Aorta (tissue), 5 donors: ENCODE results near the gene SDF4. TPM values are rescaled to one million over a fixed set of nuclear protein-coding genes. Genes with fewer than 3 reads are reported as not detected.

ENCODE experiments used
- ATAC-seq: fragments of 200-7000 bp; cut with Tn5 transposase; one replicate; pipeline ENCODE4 v1.9.1; 2022; ENCODE audit warnings: moderate library complexity; ENCODE audit not compliant: low FRiP score
- DNase-seq, 2 donors: peaks; one replicate each; pipeline ENCODE4 v3.0.0-alpha.2; 2020
- H3K27ac ChIP-seq, 2 donors: one replicate each; pipeline ENCODE4 v1.5.1; 2013; ENCODE audit warnings: low read length in 2 of 2, mild to moderate bottlenecking in 2 of 2, moderate library complexity in 2 of 2, control low read depth in 1 of 2, inconsistent platforms in 1 of 2, low read depth in 1 of 2
- H3K27me3 ChIP-seq, 2 donors: one replicate each; pipeline ENCODE4 v1.6.1; 2013; ENCODE audit warnings: control low read depth in 1 of 2, low read length in 1 of 2, mild to moderate bottlenecking in 1 of 2, moderate library complexity in 1 of 2; ENCODE audit not compliant: insufficient read depth in 2 of 2, control insufficient read depth in 1 of 2
- H3K36me3 ChIP-seq, 2 donors: one replicate each; pipeline ENCODE4 v1.6.1; 2013; ENCODE audit warnings: control low read depth in 1 of 2, low read length in 1 of 2, mild to moderate bottlenecking in 1 of 2; ENCODE audit not compliant: insufficient read depth in 2 of 2, control insufficient read depth in 1 of 2
- H3K4me1 ChIP-seq, 2 donors: one replicate each; pipeline ENCODE4 v1.6.1; 2013; ENCODE audit warnings: low read length in 2 of 2, control low read depth in 1 of 2, mild to moderate bottlenecking in 1 of 2, moderate library complexity in 1 of 2; ENCODE audit not compliant: insufficient read depth in 2 of 2, control insufficient read depth in 1 of 2
- H3K4me3 ChIP-seq, 2 donors: one replicate each; pipeline ENCODE4 v1.5.1; 2013; ENCODE audit warnings: low read length in 2 of 2, control low read depth in 1 of 2, mild to moderate bottlenecking in 1 of 2
- H3K9me3 ChIP-seq: one replicate; pipeline ENCODE4 v1.6.1; 2013; ENCODE audit warnings: mild to moderate bottlenecking, low read length; ENCODE audit not compliant: control insufficient read depth
- WGBS, 2 donors: extraction: QIAGEN DNeasy Blood & Tissue Kit; methylation state at CpG; one replicate each; pipeline ENCODE4 v1.1.7; 2013; 5-methylcytosine and 5-hydroxymethylcytosine counted together
- intact Hi-C, 2 donors: fragments of 100-400 bp; cut with DNase I; formaldehyde crosslinking; loops; one replicate each; pipeline versions ENCODE4 v1.14.2 to v1.15.0; 2022
- polyA plus RNA-seq, 2 donors: library from polyadenylated mRNA; stranded (reverse); fragments of 200-250 nt; gene quantifications; one replicate each; pipeline ENCODE4 v1.2.3, GENCODE V29; 2013
- total RNA-seq, 2 donors: library from RNA; stranded (reverse); fragmentation: NEBNext Ultra II Directional; extraction: Animal tissue kit (Norgen Biotek cat#: 25700); gene quantifications; one replicate each; pipeline ENCODE4 v1.2.1, GENCODE V29; 2021
- donor health status: healthy with polysubstance abuse.
- donor health status: Bipolar disorder and iron deficiency.
- donor health status: DM: no; HTN: no; CAD: no.
- donor health status: DM: no; HTN: no; CAD: no.
- donor health status: DM: yes; HTN: yes; CAD: no.

Gene SDF4
- total and polyA plus RNA-seq, 4 donors = 73.3 to 158 (median 139) TPM

DNA sequence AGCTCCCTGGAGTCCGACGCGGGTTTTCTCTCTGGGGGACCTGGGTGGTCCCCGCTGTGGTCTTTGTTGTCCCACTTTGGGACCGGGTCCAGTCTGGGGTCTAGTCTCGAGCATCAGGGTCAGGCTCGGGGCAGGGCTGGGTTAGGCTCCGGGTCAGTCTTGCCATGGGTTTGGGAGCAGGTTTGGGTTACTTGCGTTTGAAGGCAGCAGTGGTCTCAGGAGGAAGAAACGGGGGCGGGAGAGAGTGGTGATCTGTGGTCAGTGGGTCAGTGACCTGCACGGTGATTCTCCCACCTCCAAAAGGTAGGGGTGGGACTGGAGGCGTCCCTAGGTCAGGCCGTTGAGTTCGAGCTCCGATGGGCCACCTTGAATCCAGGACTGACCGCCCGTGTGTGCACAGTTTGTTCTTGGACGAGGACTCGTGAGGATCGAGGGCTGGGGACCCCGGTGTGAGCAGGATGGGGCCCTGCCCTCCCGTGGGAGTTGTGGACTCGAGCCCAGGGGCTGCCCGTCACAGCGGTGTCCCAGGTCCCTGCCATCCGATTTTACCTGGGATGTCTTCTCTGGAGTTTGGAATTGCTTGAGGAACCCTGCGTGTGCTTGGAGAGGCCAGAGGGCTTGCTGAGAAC is 2.5 kb upstream of the SDF4 start:
- no peak overlapping the region for H3K27ac ChIP-seq
- WGBS, 2 donors = 95 to 96% methylated on average over 28 of the region's 28 CpGs
- no peaks in the 10 kb centered on the region for H3K27me3 ChIP-seq
- H3K36me3 ChIP-seq = no peaks in the 10 kb centered on the region
- intact Hi-C loops = loop anchor here in 1 of 2 donors (5.0 kb wide), 1 partner anchor 117 kb away; the partner anchor contains the start of gene C1orf159
- H3K4me3 ChIP-seq = no peak overlapping the region
- ATAC-seq = no peak
- DNase-seq = no peak
- no peaks in the 10 kb centered on the region for H3K9me3 ChIP-seq
- no peaks in the 10 kb centered on the region for H3K4me1 ChIP-seq

DNA sequence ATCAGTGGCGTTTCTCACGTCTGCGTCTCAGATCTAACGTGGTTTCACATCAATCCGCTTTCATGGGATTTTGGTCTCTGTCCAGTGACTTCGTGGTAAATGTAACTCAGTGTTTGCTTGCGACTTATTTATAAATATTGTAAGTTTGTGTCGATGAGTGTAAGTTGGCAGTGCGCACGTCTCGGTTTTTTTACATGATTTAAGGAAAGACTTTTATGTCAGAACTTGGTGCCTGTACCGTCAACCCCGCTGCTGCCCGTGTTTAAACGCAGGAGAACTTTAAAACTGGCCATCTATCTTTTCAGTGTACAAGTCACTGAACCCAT is 1.7 kb upstream of the SDF4 start:
- H3K9me3 ChIP-seq = no peaks in the 10 kb centered on the region
- WGBS, 2 donors = 96 to 97% methylated on average over 15 of the region's 15 CpGs
- H3K36me3 ChIP-seq = no peaks in the 10 kb centered on the region
- H3K27me3 ChIP-seq = no peaks in the 10 kb centered on the region
- intact Hi-C loops = loop anchor here in 1 of 2 donors (5.0 kb wide), 1 partner anchor 116 kb away; the partner anchor contains the start of gene C1orf159
- ATAC-seq (no peak), DNase-seq (no peak)
- no peaks in the 10 kb centered on the region for H3K4me1 ChIP-seq
- H3K4me3 ChIP-seq = no peak overlapping the region
- no peak overlapping the region for H3K27ac ChIP-seq

DNA sequence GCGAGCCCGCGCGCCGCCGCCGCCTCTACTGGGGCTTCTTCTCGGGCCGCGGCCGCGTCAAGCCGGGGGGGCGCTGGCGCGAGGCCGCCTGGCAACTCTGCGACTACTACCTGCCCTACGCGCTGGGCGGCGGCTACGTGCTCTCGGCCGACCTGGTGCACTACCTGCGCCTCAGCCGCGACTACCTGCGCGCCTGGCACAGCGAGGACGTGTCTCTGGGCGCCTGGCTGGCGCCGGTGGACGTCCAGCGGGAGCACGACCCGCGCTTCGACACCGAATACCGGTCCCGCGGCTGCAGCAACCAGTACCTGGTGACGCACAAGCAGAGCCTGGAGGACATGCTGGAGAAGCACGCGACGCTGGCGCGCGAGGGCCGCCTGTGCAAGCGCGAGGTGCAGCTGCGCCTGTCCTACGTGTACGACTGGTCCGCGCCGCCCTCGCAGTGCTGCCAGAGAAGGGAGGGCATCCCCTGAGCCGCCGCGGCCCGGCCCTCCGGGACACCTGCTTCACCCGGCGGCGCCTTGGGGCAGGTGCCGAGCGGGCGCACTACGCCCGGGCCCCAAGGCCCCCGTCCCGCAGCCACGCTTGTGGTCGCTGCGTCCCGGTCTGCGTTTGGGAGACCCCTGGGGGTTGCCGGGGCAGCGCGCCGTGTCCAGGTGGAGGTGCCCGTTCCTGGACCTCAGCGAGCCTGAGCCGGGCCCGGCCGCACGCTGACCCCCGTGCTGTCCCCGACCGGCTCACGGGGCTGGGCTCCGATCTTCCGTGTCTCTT is 1.2 kb upstream of the SDF4 start:
- DNase-seq = no peak
- no peak for ATAC-seq
- H3K27ac ChIP-seq = no peak overlapping the region
- no peaks in the 10 kb centered on the region for H3K9me3 ChIP-seq
- 69 to 79% methylated on average over 91 to 98 of the region's 98 CpGs for WGBS, 2 donors
- no peaks in the 10 kb centered on the region for H3K27me3 ChIP-seq
- no peaks in the 10 kb centered on the region for H3K4me1 ChIP-seq
- no peak overlapping the region for H3K4me3 ChIP-seq
- no peaks in the 10 kb centered on the region for H3K36me3 ChIP-seq
- intact Hi-C loops = loop anchor here in 1 of 2 donors (5.0 kb wide), 1 partner anchor 116 kb away; the partner anchor contains the start of gene C1orf159

DNA sequence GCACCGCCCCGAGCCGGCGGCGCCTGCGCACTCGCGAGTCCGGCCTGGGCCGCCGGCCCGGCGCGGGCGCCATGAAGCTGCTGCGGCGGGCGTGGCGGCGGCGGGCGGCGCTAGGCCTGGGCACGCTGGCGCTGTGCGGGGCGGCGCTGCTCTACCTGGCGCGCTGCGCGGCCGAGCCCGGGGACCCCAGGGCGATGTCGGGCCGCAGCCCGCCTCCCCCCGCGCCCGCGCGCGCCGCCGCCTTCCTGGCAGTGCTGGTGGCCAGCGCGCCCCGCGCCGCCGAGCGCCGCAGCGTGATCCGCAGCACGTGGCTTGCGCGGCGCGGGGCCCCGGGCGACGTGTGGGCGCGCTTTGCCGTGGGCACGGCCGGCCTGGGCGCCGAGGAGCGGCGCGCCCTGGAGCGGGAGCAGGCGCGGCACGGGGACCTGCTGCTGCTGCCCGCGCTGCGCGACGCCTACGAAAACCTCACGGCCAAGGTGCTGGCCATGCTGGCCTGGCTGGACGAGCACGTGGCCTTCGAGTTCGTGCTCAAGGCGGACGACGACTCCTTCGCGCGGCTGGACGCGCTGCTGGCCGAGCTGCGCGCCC is 501 bp upstream of the SDF4 start, which contains the start of gene B3GALT6:
B3GALT6 (plus strand) TSS at position 30 of the 588 bp plus-strand sequence; CDS start at position 72, 42 bp downstream.
- ATAC-seq (no peak), DNase-seq (no peak)
- intact Hi-C loops = loop anchor here in 1 of 2 donors (5.0 kb wide), 1 partner anchor 115 kb away; the partner anchor contains the start of gene C1orf159
- Histone ChIP-seq H3K4me1 (no peaks in the 10 kb centered on the region), H3K9me3 (no peaks in the 10 kb centered on the region), H3K27me3 (no peaks in the 10 kb centered on the region), H3K4me3 (peak within 1 kb of the TSS; percentile 83 to 85), H3K36me3 (peaks cover 0 to 6% of the 10 kb centered on the region in 2 donors), H3K27ac (peak within 1 kb of the TSS in 1 of 2 donors; percentile 73)
- WGBS, 2 donors = 7 to 8% methylated on average over 53 to 100 of the region's 100 CpGs

DNA sequence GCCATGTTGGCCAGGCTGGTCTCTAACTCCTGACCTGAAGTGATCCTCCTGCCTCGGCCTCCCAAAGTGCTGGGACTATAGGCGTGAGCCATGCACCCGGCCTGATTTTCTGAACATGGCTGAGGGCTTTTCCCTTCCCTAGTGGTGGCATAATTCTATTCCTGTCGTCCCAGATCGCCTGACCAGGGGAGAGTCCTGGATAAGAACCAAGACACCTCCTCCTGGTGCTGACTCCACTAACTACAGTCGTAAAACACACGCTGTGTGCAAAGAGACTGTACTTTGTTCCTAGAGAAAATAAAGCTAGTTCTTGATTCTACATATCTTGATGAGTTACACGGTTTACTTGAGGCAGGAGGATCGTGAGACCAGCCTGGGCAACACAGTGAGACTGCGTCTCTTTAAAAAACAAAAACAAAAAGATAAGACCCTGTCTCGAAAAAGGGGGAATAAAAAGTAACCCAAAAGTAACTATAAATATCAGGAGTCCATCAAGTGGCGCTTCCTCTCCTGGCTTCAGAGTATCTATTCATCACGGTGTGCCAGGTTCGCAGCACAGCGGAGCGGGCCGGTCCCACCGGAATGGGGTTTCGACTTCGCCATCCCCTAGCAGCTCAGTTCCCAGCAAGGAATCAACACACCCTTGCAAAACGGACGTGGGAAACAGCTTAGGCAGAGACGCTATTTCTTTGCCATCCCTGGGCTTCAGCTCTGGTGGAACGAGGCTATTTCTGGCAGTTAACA is 973 bp downstream of the SDF4 start:
- H3K4me3 ChIP-seq = peak overlapping the region; percentile 83 to 85
- peaks cover 0 to 6% of the 10 kb centered on the region in 2 donors for H3K36me3 ChIP-seq
- no peak overlapping the region for H3K27ac ChIP-seq
- DNase-seq (no peak), ATAC-seq (no peak)
- intact Hi-C loops = loop anchor here in 1 of 2 donors (5.0 kb wide), 1 partner anchor 114 kb away; the partner anchor contains the start of gene C1orf159
- no peaks in the 10 kb centered on the region for H3K4me1 ChIP-seq
- whole genome bisulfite sequencing, 2 donors = 8% methylated on average over 24 of the region's 24 CpGs
- H3K27me3 ChIP-seq = no peaks in the 10 kb centered on the region
- H3K9me3 ChIP-seq = no peaks in the 10 kb centered on the region

DNA sequence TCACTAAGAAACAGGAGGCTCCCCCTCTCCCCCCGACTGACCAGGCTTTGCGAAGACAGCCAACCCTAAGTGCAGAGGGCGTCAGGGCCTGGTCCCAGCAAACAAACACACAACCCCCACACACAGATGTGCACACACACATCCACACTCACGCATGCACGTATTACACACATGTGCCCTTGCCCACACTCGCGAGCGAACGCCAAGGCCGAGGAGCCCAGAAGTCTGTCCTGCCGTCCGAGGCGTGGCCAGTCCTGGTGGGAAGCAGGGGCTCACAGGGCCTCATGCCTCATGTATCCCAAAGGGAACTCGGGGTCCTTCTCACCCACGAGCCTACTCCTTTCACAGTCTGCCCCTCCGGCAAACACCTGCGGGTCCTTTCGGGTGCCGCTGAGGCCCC is 2.0 kb downstream of the SDF4 start:
- no peak overlapping the region for H3K4me3 ChIP-seq
- WGBS, 2 donors = 89 to 90% methylated on average over 19 of the region's 19 CpGs
- intact Hi-C loops = loop anchor here in 1 of 2 donors (5.0 kb wide), 1 partner anchor 112 kb away; the partner anchor contains the start of gene C1orf159

DNA sequence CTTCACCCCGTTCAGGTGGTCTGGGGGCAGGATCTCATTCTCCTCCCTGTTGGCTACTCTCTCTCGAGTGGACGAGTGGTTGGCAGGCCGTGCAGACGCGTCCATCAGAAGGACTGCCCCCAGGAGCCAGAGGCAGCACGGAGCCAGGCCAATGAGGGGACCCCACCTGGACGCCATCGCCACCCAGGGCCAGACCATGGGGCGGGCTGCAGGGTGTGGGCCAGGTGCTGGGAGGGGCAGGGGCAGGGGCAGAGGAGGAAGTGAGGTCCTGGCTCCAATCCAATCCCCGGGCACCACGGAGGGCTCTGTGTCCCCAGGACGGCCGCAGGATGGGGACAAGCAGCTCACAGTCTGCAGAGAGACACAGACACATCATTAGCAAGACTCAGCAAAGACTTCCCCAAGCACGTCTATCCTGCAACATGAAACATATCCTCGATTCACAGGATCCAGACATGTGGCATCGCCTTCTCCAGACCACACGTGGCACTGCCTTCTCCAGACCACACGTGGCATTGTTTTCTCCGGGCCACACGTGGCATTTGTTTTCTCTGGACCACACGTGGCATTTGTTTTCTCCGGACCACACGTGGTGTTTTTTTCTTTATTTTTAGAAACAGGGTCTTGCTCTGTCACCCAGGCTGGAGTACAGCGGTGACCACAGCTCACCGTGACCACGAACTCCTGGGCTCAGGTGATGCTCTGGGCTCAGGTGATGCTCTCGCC is 3.0 kb downstream of the SDF4 start:
- no peak for DNase-seq
- intact Hi-C loops = no loop called here
- Histone ChIP-seq H3K4me3 (no peak overlapping the region), H3K9me3 (no peaks in the 10 kb centered on the region), H3K27me3 (no peaks in the 10 kb centered on the region), H3K36me3 (peaks cover 0 to 6% of the 10 kb centered on the region in 2 donors), H3K4me1 (no peaks in the 10 kb centered on the region), H3K27ac (no peak overlapping the region)
- 85 to 91% methylated on average over 28 of the region's 28 CpGs for WGBS, 2 donors
- no peak for ATAC-seq

More for the DNA sequence above, 2.0 kb downstream of the SDF4 start:
- H3K4me1 ChIP-seq = no peaks in the 10 kb centered on the region
- H3K27ac ChIP-seq = no peak overlapping the region
- H3K27me3 ChIP-seq = no peaks in the 10 kb centered on the region
- H3K36me3 ChIP-seq = peaks cover 0 to 6% of the 10 kb centered on the region in 2 donors
- DNase-seq (no peak), ATAC-seq (no peak)
- no peaks in the 10 kb centered on the region for H3K9me3 ChIP-seq

DNA sequence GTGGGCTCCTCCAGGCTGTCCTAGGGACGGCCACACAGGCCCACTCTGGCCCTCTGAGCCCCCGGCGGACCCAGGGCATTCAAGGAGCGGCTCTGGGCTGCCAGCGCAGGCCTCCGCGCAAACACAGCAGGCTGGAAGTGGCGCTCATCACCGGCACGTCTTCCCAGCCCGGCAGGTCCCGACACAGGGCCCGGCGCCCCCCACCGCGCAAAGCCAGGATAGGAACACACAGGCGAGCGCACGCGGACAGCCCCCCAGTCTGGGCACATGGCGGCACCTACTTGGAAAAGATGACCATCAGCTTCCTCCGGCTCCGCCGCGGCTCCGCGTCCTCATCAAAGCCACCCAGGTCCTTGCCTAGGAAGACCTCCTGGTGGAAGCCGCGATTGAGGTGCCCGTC is 3.6 kb downstream of the SDF4 start:
- ATAC-seq (no peak), DNase-seq (no peak)
- 94 to 96% methylated on average over 30 of the region's 30 CpGs for WGBS, 2 donors
- no peak overlapping the region for H3K4me3 ChIP-seq
- no peak overlapping the region for H3K27ac ChIP-seq
- intact Hi-C loops = no loop called here
- H3K36me3 ChIP-seq = peaks cover 0 to 8% of the 10 kb centered on the region in 2 donors
- H3K4me1 ChIP-seq = no peaks in the 10 kb centered on the region
- no peaks in the 10 kb centered on the region for H3K9me3 ChIP-seq
- H3K27me3 ChIP-seq = no peaks in the 10 kb centered on the region
